ENCODE measurements around the gene BCAN. TPM values are rescaled to one million over a fixed set of nuclear protein-coding genes. Genes with fewer than 3 reads are reported as not detected.

BCAN gene
- total and polyA plus RNA-seq, 12 donors: 0.11 to 36.3 (median 5.6) TPM; not detected in 2

DNA sequence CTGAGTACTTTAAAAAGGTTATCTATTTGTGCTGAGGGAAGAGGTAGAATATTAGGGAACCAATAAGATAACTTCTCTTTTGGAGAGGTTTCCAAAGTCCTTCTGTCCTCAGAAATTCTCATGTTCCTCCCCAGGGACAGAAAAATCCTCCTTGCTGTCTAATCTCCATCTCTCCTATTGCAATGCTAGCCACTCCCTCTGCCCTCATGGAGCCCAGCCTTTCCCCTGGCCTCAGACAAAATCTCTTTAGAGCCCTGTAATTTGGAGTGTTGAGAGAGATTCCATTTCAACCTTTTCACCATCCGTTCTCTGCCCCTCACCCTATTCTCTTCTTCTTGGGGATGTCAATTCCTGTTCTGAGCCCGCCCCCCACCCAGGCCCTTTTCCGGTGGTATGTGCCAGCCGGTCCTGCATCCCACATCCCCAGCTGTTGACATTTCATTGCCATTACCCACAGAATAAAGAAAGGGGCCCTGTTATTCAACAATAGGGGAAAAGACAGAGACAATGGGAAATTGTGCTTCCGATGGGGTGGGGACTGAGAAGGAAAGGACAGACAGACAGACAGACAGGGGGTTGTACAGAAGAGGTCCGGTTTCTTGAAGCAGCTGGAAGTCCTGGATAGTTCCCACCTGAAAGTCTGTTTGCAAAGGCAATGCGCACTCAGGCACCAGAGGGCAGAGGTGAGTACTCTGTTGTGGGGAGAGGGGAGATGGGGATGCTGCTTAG, 22.9 kb upstream of the BCAN start, which contains the start of gene HAPLN2:
HAPLN2 (plus strand) TSS at position 563 of the 729 bp plus-strand sequence. CDS start 4,076 bp downstream, outside the sequence.
- H3K4me3 ChIP-seq: no peak within 1 kb of the TSS
- DNase-seq: peak in 1 of 7 donors; percentile 27
- H3K36me3 ChIP-seq (replicated peaks in 1 of 2): no peaks in the 10 kb centered on the region
- H3K9me3 ChIP-seq (replicated peaks in 1 of 3): no peaks in the 10 kb centered on the region
- H3K27ac ChIP-seq: no peak within 1 kb of the TSS
- peaks cover 14% of the 10 kb centered on the region for H3K27me3 ChIP-seq
- WGBS, 4 donors: 12 to 18% (median 14%) methylated on average over 7 of the region's 7 CpGs
- no peak for TF ChIP-seq POLR2A (IDR thresholded peaks at IDR 0.05)
- TF ChIP-seq, protein P1, sequence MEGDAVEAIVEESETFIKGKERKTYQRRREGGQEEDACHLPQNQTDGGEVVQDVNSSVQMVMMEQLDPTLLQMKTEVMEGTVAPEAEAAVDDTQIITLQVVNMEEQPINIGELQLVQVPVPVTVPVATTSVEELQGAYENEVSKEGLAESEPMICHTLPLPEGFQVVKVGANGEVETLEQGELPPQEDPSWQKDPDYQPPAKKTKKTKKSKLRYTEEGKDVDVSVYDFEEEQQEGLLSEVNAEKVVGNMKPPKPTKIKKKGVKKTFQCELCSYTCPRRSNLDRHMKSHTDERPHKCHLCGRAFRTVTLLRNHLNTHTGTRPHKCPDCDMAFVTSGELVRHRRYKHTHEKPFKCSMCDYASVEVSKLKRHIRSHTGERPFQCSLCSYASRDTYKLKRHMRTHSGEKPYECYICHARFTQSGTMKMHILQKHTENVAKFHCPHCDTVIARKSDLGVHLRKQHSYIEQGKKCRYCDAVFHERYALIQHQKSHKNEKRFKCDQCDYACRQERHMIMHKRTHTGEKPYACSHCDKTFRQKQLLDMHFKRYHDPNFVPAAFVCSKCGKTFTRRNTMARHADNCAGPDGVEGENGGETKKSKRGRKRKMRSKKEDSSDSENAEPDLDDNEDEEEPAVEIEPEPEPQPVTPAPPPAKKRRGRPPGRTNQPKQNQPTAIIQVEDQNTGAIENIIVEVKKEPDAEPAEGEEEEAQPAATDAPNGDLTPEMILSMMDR (IDR thresholded peaks at IDR 0.05): peak in 3 of 6 experiments; percentile 6 to 26 (median 19)
- intact Hi-C loops (cut with DNase I): loop anchor here in 1 of 2 donors (10.0 kb wide), 1 partner anchor 234 kb away; no protein-coding TSS in a partner anchor
- H3K4me1 ChIP-seq (replicated peaks in 1 of 2): peaks cover 4 to 14% of the 10 kb centered on the region in 2 donors

DNA sequence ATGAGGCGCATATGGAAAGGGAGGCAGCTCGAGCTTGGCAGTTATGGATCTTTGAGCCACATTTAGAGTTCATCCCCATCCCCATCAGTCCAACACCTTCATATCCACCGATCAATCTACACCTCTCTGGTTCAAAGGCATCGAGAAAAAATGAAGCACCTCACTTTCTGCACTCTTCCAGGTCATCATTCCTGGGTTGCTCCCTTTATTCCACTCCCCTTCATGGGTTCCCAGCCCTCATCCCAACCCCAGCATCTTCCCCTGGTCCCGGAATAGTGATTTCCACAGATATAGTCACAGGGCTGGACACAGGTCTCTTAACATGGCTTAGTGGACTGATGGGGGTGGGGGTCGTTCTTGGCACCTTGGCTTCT, 22.3 kb upstream of the BCAN start:
- H3K4me1 ChIP-seq (replicated peaks in 1 of 2): peaks cover 4 to 19% of the 10 kb centered on the region in 2 donors
- peak in 1 of 7 donors; percentile 1 for DNase-seq
- intact Hi-C loops (cut with DNase I): loop anchor here in 1 of 2 donors (10.0 kb wide), 1 partner anchor 235 kb away; no protein-coding TSS in a partner anchor
- H3K4me3 ChIP-seq: no peak overlapping the region
- no peaks in the 10 kb centered on the region for H3K36me3 ChIP-seq (replicated peaks in 1 of 2)
- H3K9me3 ChIP-seq (replicated peaks in 1 of 3): no peaks in the 10 kb centered on the region
- H3K27me3 ChIP-seq: peaks cover 17% of the 10 kb centered on the region
- TF ChIP-seq, protein P1 (IDR thresholded peaks at IDR 0.05): no peak
- no peak for TF ChIP-seq POLR2A (IDR thresholded peaks at IDR 0.05)
- no peak overlapping the region for H3K27ac ChIP-seq
- WGBS, 4 donors: 20 to 33% (median 25%) methylated on average over 6 of the region's 6 CpGs

GRCh38 chr1:156622581-156623297, 19.2 kb upstream of the BCAN start:
- Histone ChIP-seq H3K27me3 (peaks cover 39% of the 10 kb centered on the region), H3K27ac (no peak overlapping the region), H3K4me3 (no peak overlapping the region), H3K9me3 (replicated peaks in 1 of 3) (no peaks in the 10 kb centered on the region), H3K36me3 (replicated peaks in 1 of 2) (no peaks in the 10 kb centered on the region), H3K4me1 (replicated peaks in 1 of 2) (peaks cover 0 to 23% of the 10 kb centered on the region in 2 donors)
- DNase-seq: peak in 1 of 7 donors; percentile 9
- intact Hi-C loops (cut with DNase I): loop anchor here in 1 of 2 donors (5.0 kb wide), 1 partner anchor 35 kb away; no protein-coding TSS in a partner anchor
- WGBS, 4 donors: 65 to 78% (median 72%) methylated on average over 6 of the region's 6 CpGs
- TF ChIP-seq, protein P1 (IDR thresholded peaks at IDR 0.05): no peak
- no peak for TF ChIP-seq POLR2A (IDR thresholded peaks at IDR 0.05)

Data from adrenal gland (tissue), 12 donors.